AG04449 (cell line): Measurements from ENCODE around the gene RFX4.

Source experiments
- CTCF ChIA-PET: fragments of 350-600 bp; formaldehyde crosslinking; extraction: SDS; loops from one replicate; lab custom pipeline; 2021; ENCODE audit warnings: antibody characterized with exemption; lab: Yijun Ruan, JAX
- POLR2A ChIA-PET: fragments of 400-600, 350-600 bp; formaldehyde crosslinking; extraction: SDS; loops from one replicate; lab custom pipeline; 2020; ENCODE audit warnings: antibody characterized with exemption, inconsistent platforms; lab: Yijun Ruan, JAX
- DNase-seq: peaks from one replicate; pipeline ENCODE4 v3.0.0-alpha.2; 2010; ENCODE audit warnings: low read depth, low spot score
- H3K4me3 ChIP-seq: 2 replicates; pipeline ENCODE4 v1.5.1; 2011; ENCODE audit warnings: low read depth, mild to moderate bottlenecking, control low read depth, low read length
- TF ChIP-seq, protein P1 (sequence below): IDR thresholded peaks from one replicate; pipeline ENCODE4 v1.5.1; 2011; ENCODE audit warnings: mild to moderate bottlenecking, moderate library complexity, low read length, control low read depth, inconsistent platforms; ENCODE audit not compliant: insufficient read depth; ENCODE audit errors: missing control alignments

Gene RFX4

DNA sequence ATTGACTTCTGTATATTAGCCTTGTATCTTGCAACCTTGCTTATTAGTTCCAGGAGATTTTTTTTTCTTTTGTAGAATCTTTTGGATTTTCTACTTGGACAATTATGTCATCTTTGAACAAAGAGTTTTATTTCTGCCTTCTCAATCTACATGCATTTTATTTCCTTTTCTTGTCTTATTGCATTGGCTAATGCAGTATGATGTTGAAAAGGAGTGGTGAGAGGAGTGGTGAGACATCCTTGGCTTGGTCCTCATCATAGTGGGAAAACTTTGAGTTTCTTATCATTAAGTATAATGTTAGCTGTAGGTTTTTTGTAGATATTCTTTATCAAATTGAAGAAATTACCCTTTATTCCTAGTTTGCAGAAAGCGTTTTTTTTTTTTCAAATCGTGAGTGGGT, 80.6 kb downstream of the RFX4 start:
- CTCF ChIA-PET, result no interaction called here
- POLR2A ChIA-PET, result no interaction called here
- DNase-seq, result no peak
- TF ChIP-seq, protein P1, sequence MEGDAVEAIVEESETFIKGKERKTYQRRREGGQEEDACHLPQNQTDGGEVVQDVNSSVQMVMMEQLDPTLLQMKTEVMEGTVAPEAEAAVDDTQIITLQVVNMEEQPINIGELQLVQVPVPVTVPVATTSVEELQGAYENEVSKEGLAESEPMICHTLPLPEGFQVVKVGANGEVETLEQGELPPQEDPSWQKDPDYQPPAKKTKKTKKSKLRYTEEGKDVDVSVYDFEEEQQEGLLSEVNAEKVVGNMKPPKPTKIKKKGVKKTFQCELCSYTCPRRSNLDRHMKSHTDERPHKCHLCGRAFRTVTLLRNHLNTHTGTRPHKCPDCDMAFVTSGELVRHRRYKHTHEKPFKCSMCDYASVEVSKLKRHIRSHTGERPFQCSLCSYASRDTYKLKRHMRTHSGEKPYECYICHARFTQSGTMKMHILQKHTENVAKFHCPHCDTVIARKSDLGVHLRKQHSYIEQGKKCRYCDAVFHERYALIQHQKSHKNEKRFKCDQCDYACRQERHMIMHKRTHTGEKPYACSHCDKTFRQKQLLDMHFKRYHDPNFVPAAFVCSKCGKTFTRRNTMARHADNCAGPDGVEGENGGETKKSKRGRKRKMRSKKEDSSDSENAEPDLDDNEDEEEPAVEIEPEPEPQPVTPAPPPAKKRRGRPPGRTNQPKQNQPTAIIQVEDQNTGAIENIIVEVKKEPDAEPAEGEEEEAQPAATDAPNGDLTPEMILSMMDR, result no peak
- H3K4me3 ChIP-seq, result no peak overlapping the region

DNA sequence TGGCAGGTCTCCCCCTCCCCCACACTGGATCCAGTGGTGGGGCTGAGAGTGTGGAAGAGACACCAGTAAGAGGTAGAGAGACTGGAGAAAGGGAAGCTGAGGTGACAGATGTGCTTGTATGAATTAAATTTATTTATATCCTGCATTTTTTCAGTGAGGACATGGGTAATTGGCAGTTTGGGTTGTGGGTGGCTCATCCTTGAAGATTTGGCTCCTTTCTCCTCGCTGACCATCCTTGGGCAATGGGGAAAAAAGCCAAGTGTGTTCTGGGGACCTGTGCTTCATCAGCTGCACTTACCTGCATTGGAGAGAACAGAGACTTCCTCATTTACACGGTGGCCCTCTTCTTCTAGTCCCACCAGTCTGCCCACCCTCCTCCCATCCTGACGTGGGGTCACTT, 86.4 kb downstream of the RFX4 start:
- no peak overlapping the region for H3K4me3 ChIP-seq
- ChIA-PET CTCF (no interaction called here), POLR2A (no interaction called here)
- no peak for DNase-seq
- TF ChIP-seq, protein P1, result no peak

DNA sequence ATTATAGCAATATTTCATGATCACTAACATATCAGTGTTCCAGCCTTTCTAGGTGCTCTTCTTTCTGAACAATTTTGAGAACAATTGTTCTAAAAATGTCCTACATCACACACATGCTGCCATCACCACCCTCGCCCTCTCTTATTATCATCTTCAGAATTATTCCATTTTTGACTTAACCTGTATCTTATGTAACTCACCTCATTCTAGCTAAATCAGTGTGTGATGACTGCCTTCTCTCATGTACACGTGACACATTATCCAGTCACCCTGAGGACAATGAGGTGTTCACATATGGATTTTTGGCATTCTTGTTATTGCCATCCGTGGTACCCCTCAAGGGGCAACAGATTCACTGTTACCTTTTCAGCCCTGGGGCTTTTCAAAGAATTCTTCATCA, 87.3 kb downstream of the RFX4 start:
- POLR2A ChIA-PET, result no interaction called here
- CTCF ChIA-PET, result no interaction called here

DNA sequence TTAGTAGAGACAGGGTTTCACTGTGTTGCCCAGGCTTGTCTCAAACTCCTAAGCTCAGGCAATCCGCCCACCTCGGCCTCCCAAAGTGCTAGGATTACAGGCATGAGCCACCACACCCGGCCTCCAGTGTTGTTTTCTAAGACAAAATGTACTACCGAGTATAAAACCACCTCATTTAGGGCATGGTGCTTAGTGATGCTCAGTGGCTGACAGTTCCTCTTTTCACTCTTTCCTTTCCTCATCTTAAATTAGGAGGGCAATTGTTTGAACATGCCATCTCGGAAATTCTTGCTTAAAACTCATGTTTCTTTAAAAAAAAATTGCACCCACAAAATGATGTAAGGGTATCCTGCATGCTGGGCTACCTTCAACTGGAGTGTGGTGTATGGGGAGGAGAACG, 89.0 kb downstream of the RFX4 start:
- no peak overlapping the region for H3K4me3 ChIP-seq
- DNase-seq, result no peak
- POLR2A ChIA-PET, result no interaction called here
- TF ChIP-seq, protein P1, result no peak
- CTCF ChIA-PET, result no interaction called here

More for the DNA sequence above, 87.3 kb downstream of the RFX4 start:
- TF ChIP-seq, protein P1, result no peak
- H3K4me3 ChIP-seq, result no peak overlapping the region
- DNase-seq, result no peak

DNA sequence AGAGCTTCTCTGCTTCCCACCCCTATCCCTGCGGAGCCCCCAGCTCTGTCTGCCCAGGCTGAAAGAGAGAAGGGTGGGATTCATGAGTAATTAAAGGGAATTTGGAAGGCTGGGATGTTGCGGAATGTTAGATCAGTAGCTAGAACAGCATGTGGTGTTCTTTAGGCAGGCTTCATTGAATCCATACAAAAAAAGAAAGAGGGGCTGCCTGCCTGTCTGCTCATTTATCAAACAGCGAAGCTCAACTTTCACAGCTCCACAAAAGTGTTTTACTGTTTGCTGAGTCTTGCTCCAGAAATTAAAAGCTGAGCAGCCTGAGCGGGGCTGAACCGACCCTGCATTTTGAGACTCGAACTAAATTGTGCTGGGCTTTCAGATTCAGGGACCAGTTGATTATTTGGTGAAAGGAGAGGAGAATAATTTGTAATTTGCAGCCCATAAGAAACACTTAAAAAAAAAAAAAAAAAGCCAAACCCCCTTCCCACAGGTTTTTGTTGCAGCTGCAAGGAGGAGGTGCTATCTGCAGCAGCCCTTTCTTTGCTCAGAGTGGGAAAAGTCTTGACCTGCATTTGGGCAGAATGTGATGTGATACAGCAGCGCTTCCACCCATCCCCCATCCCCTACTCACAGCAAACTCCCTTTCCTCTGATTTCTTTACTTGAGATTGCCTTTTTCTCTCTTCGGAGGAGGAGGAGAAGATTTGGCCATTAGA, 89.7 kb downstream of the RFX4 start:
- no peak overlapping the region for H3K4me3 ChIP-seq
- POLR2A ChIA-PET, result no interaction called here
- DNase-seq, result no peak
- TF ChIP-seq, protein P1, result no peak
- CTCF ChIA-PET, result no interaction called here

DNA sequence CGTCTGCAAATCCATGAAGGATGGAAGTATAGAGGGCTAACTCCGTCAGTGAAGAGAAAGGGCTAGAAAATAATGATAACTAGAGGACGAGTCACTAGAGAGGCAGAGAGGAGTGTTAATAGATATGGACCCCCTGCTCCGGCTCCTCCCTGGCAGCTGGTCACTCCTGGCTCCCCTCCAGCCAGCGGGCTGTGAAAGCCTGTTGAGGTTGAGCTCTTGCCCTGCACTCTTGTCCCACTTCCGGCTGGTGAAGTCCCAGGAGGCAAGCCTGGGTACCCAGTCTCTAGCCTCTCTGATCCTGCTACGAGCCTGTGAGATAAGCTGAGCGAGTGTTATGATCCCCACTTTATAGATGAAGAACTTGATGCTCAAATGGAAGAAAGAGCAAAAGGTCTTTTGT, 90.3 kb downstream of the RFX4 start:
- no peak for DNase-seq
- H3K4me3 ChIP-seq, result no peak overlapping the region
- ChIA-PET CTCF (no interaction called here), POLR2A (no interaction called here)
- TF ChIP-seq, protein P1, result no peak
